Right atrium auricular region (tissue), 2 donors: ENCODE results near the gene MNT. TPM values are rescaled to one million over a fixed set of nuclear protein-coding genes. Genes with fewer than 3 reads are reported as not detected.

ENCODE experiments used
- DNase-seq: peaks from one replicate; pipeline ENCODE4 v3.0.0-alpha.2; 2019; ENCODE audit warnings: low spot score
- H3K27ac ChIP-seq, 2 donors: fragments of 200-600 bp; sonication (generic); 1 replicate in 1 of 2; 2 replicates in 1 of 2; pipeline ENCODE4 v1.5.1; 2016 to 2019
- H3K27me3 ChIP-seq, 2 donors: fragments of 200-600 bp; sonication (generic); one replicate each; pipeline versions ENCODE4 v1.5.1 to v1.6.0; 2017 to 2019
- H3K36me3 ChIP-seq: fragments of 200-600 bp; sonication (generic); one replicate; pipeline ENCODE4 v1.5.1; 2016
- H3K4me1 ChIP-seq, 2 donors: fragments of 200-600 bp; sonication (generic); one replicate each; pipeline versions ENCODE4 v1.5.1 to v1.6.0; 2017 to 2019
- H3K4me3 ChIP-seq, 2 donors: fragments of 200-600 bp; sonication (generic); 1 replicate in 1 of 2; 2 replicates in 1 of 2; pipeline ENCODE4 v1.5.1; 2017 to 2019; ENCODE audit warnings: mild to moderate bottlenecking in 1 of 2, moderate library complexity in 1 of 2
- H3K9me3 ChIP-seq, 2 donors: fragments of 200-600 bp; sonication (generic); one replicate each; pipeline ENCODE4 v1.5.1; 2019
- CTCF ChIP-seq, 2 donors: fragments of 200-600 bp; sonication (generic); IDR thresholded peaks; one replicate each; pipeline ENCODE4 v1.5.1; 2019; ENCODE audit warnings: antibody characterized with exemption in 2 of 2
- total RNA-seq, 2 donors: library from RNA; depleted of rRNA; stranded (reverse); fragments of >200 nt; gene quantifications; one replicate each; pipeline ENCODE4 v1.1.0, GENCODE V29; 2016

Gene MNT
- total RNA-seq, 2 donors from 2014 or later, result 3.7 to 7.7 TPM

GRCh38 chr17:2406271-2406902, 5.5 kb upstream of the MNT start:
- no peaks in the 10 kb centered on the region for H3K36me3 ChIP-seq
- no peaks in the 10 kb centered on the region for H3K9me3 ChIP-seq
- TF ChIP-seq CTCF (IDR thresholded peaks at IDR 0.05), result no peak
- peaks cover 0 to 51% of the 10 kb centered on the region in 2 donors for H3K4me1 ChIP-seq
- no peak for DNase-seq
- no peaks in the 10 kb centered on the region for H3K27me3 ChIP-seq
- H3K4me3 ChIP-seq, result no peak overlapping the region
- peak overlapping the region; percentile 78 to 86 for H3K27ac ChIP-seq

DNA sequence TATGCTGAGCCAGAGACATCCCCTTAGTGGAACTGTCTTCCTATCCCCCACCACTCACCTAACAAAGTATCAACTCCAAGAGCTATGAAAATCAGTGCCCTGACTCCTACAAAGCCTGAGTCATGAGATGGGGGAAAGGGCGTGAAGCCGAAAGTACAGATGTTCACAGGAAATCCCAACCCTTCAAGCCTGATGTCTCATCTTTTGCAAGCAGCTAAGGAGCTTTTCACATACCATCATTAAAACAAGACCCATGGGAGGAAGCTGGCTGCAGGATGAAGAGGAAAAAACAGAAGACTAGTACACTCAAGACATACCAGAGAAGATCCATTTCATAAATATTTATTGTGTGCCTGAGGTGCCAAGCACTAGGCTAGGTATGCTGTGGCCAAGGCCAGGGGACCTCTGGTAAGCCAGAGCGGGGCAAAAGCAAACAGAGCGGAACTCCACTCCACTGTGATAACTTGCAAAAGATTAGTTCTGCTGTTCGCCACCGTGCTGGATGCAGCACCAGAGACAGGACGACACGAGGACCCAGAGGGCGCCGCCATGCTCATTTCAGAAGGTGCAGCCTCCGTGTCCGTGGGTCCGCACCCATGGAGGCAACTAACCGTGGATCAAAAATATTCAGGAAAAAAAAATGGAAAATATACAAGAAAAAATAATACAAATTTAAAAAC, 4.5 kb upstream of the MNT start:
- H3K27me3 ChIP-seq, result no peaks in the 10 kb centered on the region
- H3K9me3 ChIP-seq, result no peaks in the 10 kb centered on the region
- peak overlapping the region; percentile 36 to 86 for H3K27ac ChIP-seq
- H3K4me1 ChIP-seq, result peaks cover 0 to 51% of the 10 kb centered on the region in 2 donors
- no peaks in the 10 kb centered on the region for H3K36me3 ChIP-seq
- no peak overlapping the region for H3K4me3 ChIP-seq
- no peak for DNase-seq
- no peak for TF ChIP-seq CTCF (IDR thresholded peaks at IDR 0.05)

GRCh38 chr17:2403044-2403443, 2.2 kb upstream of the MNT start:
- Histone ChIP-seq H3K36me3 (no peaks in the 10 kb centered on the region), H3K27me3 (no peaks in the 10 kb centered on the region), H3K27ac (peak overlapping the region in 1 of 2 donors; percentile 99), H3K9me3 (no peaks in the 10 kb centered on the region), H3K4me1 (peaks cover 0 to 64% of the 10 kb centered on the region in 2 donors), H3K4me3 (no peak overlapping the region)
- no peak for TF ChIP-seq CTCF (IDR thresholded peaks at IDR 0.05)
- no peak for DNase-seq

GRCh38 chr17:2402544-2402943, 1.7 kb upstream of the MNT start:
- Histone ChIP-seq H3K4me1 (peaks cover 0 to 67% of the 10 kb centered on the region in 2 donors), H3K27ac (peak overlapping the region; percentile 99 to 100), H3K4me3 (peak overlapping the region; percentile 82 to 90), H3K27me3 (no peaks in the 10 kb centered on the region), H3K9me3 (no peaks in the 10 kb centered on the region), H3K36me3 (no peaks in the 10 kb centered on the region)
- no peak for DNase-seq
- no peak for TF ChIP-seq CTCF (IDR thresholded peaks at IDR 0.05)

DNA sequence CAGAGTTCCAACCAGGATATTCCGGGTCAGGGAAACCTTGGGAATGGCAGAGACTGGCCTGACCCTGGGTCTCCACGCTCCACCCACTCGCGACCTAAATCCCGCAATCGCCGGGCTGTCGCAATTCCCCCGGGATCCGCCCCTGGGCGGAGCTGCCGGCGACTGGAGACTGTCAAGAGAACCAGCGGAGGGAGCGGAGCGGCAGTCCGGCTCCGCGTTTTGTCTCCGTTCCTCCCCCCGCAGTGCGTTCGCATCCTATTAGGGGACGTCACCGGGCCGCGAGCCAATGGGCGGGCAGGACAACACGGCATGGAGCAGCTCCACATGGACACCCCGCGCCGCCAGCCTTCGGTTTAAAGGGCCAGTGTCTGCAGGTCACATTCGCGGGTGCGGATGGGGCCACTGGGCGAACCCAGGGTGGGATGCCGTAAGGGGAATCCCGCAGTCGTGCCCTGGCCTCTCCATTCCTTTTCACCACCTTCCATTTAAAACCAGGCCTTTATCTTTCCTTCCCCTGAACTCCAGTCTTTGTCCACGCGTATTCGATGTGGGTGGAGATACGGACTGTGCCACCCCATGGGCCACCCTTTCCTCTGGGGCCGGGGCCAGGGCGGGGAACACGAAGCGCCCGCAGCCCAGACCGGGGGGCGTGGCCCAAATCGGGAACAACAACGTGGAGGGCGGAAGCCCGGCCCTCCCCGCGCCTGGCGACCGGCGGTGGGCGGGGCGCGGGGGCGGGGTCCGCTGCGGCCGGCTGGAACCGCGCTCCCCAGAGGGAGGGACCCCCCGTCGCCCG, 764 bp upstream of the MNT start:
- Histone ChIP-seq H3K27me3 (no peaks in the 10 kb centered on the region), H3K9me3 (no peaks in the 10 kb centered on the region), H3K4me3 (peak overlapping the region; percentile 82 to 90), H3K36me3 (no peaks in the 10 kb centered on the region), H3K27ac (peak overlapping the region; percentile 99 to 100), H3K4me1 (peaks cover 0 to 69% of the 10 kb centered on the region in 2 donors)
- DNase-seq, result peak; percentile 100
- TF ChIP-seq CTCF (IDR thresholded peaks at IDR 0.05), result no peak
